GM18520 (cell line): ENCODE measurements around the gene ALLC.

Source experiments
- ATAC-seq: cut with Tn5 transposase; IDR thresholded peaks from one replicate; pipeline ENCODE4 v1.9.1; 2021; ENCODE audit not compliant: unreplicated experiment

Gene ALLC

DNA sequence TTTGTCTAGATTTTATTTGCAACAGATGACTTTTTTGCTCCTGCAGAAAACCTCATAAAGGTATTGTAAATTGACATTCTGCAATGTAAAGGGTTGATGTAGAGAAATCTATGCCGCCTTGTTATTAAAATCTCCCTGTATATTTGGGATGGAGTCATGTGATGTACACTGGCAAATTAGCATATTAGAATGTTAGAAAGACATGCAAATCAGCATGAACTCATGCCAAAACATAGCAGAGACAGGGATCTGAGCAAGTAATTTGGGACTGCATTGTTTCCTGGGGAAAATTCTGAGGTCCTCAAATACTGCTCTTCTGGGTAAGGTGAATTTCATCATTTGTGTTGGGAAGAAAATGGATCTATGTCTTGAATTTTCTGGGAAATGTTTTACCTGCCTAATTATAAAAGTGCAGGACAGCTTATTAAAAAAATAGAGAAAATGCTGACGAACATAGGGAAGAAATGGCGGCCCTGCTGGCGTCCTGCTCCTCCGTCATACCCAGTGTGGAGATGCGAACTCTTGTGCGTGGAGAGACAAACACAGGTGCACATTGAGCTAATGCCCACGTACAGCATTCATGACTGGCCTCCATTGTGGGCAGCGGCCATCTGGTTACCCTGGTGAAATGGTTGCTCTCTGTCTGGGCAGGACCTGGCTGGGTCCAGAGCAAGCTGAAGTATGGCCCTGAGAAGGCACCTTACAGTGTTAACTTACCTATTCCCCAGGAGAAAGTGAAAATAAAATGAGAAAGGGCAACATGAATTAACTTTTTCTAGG is 16.3 kb downstream of the ALLC start:
- no peak for ATAC-seq

GRCh38 chr2:3675687-3676086 is 17.7 kb downstream of the ALLC start:
- no peak for ATAC-seq

GRCh38 chr2:3677436-3677835 is 19.4 kb downstream of the ALLC start:
- no peak for ATAC-seq

- no peak for ATAC-seq
These were observed 20.2 kb downstream of the ALLC start for GRCh38 chr2:3678212-3678611.

- ATAC-seq, result no peak
These were observed 21.2 kb downstream of the ALLC start for GRCh38 chr2:3679180-3679579.

DNA sequence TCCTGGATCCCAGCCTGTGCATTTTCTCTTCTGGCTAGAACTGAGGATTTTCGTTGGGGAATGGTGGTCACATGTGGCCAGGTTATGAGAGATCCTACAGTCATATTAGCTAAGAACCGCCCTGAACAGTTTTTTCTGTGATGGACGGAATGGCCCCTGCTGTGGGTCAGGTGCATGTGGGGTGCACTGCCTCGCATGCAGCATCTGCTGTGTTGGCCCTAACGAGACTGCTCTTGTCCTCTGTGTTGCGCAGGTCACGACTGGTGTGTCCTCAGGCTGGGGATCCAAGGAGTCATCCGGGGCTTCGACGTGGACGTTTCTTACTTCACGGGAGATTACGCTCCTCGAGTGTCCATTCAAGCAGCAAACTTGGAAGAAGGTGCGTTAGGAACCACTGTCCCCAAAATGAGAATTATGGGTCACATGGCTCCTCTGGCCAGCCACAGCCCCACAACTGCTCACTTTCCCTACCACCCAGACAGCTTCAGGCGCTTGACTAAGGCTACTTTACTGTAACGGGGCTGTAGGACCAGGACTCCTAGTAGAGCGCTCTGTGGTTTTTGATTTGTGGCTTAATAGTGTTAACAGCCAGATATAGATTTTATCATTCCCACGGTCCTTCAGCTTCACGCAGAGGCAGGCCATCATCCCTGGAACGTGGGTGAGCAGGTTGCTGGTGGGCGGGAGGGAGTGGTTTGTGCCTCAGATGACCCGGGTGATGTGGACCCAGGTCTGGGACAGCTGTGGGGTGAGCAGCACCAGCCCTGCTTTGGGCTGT is 21.8 kb downstream of the ALLC start:
- ATAC-seq, result no peak

DNA sequence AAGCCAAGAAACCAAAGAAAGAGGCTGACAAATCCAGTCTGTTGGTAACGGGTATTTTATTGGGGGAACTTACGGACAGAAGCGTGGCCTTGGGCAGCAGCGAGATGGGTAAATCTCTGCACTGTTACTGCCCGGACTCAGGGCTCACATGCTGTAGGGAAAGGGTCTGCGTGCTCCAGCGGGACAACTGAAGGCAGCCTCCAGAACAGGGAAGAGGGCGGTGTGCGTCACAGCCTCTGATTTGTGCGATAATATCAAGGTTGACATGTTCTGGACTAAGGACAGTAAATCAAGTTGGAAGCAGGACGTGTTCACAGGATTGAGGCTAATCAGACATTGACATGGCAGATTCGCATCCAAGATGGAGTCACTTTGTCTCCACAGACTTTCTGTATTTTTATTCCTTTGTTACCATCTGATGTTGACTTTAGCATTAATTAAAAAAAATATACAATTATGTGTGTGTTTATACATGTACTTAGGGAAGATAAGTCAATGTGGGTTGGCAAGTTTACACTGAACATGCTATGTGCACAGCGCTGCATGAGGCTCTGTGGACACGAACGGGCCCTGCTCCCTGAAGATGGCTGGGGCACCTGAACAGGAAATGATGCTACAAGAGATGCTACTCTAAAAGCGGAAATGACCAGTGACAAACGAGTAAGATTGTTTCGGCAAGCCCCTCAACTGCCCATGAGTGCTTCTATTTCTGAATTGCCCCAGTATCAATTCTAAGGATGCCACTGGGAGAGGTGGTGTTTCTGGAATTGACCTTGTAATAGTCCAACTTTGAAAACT is 22.7 kb downstream of the ALLC start:
- ATAC-seq, result no peak

DNA sequence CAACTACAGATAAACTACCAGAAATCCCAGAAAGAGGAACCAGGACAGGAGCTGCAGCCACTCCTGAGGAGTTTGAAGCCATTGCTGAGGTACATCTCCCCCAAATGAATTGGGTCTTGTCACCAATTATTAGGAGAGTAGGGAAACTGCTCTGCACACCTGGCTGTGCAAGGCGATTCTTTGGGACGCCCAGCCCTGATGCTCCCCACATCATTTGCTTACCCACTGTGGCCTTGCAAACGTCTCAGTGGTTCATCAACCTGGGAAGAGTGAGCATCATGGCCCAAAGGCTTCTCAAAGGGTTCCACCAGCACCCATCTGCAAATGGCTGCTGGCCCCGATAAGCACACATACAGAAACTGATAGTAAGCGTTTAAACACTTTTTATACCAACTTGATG is 23.6 kb downstream of the ALLC start:
- no peak for ATAC-seq

DNA sequence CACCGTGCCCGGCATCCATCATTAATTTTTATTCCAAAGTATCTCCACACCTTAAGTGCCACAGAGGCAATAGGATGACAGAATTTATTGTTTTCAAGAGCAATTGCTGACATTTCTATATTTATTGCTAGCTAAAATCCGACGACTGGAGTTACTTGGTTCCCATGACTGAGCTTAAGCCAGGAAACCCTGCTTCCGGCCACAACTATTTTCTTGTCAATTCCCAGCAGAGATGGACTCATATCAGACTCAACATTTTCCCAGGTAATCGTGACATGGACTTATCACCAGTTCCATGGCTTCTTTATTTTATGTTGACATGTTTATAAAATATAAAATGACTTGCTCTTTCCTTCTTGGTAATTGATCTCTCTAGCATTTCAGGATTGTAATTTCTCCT is 24.8 kb downstream of the ALLC start:
- ATAC-seq, result no peak

- no peak for ATAC-seq
These were observed 25.9 kb downstream of the ALLC start for GRCh38 chr2:3683748-3684454.

GRCh38 chr2:3689998-3690748 is 32.2 kb downstream of the ALLC start:
- no peak for ATAC-seq

DNA sequence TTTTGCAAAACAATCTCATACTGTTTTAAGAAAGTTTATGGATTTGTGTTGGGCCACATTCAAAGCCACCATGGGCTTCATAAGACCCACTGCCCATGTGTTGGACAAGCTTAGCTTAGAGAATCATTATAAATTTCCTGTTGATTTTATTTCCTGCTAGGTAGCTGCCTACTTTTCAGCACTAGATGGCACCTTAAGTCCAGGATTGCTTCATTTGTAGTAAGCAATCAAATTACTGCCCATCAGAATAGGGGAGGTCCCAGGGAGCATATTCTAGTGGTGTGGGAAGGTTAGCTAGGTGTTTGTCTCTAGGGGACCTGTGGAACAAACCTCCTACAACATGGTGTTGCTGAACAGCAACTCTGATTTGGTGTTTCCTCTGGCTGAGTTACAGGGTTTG is 34.4 kb downstream of the ALLC start:
- no peak for ATAC-seq

DNA sequence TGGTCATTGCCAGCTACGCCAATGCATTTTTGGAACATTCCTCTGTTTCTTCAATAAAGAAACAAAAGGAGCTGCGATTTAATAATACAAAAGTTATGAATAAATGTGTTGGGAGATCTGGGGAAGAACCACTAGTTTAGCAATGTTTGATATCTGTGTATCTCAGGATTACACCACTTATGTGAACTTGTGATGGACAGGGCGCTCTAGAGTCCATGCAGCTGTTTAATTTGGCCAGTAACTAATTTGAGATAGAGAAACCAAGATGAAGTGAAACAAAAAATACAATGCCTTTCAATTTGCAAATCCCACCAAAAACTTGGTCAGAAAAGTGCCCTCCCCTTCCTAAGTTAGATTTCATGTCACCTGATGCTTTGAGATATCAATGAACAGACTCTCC is 38.5 kb downstream of the ALLC start:
- no peak for ATAC-seq

DNA sequence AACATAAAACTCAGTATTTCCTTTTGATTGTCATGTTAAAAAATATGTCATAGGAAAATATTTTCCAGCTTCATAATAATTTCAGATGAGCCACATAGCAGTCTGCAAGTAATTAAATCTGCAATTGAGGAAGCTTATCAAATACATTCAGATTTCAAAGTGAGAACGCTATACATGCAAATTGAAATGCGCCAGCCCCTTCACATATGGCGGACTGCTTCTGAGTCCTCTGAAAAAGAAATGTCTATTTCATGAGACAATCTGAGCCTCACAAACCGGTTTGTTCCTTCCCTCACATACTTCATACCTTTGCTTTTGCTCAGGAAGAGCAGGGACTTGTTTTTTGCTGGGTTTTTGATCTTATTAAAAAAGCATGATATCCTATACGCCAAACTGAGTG is 43.1 kb downstream of the ALLC start:
- no peak for ATAC-seq

DNA sequence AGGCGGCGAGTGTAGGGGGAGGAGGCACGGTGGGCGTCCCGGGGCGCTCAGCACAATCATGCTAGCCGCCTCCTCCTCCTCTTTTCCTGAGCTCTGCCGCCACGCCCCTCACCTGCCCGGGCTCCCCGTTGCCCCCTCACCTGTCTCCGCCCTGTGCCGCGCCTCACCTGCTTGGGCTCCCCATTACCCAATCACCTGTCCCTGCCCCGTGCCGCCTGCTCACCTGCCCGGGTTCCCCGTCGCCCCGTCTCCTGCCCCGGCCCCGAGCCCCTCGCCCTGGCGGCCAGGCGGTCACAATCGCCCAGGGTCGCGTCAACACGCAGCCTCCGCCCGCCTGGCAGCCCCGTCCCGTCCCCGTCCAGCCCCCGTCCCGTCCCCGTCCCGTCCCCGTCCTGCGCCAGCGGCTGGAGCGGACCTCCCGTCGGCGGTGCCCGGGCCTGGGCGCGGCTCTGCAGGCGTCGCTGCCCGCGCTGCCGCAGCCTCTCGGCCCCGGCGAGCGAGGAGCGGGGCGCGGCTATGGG is 45.3 kb downstream of the ALLC start, which contains the start of gene DCDC2C:
Gene DCDC2C, plus strand, starts transcription at position 340 of the 521 bp plus-strand sequence. Its CDS starts 177 bp downstream, at position 517.
- no peak for ATAC-seq

- no peak for ATAC-seq
These were observed 45.9 kb downstream of the ALLC start for GRCh38 chr2:3703757-3704355.

GRCh38 chr2:3704692-3705091 is 46.7 kb downstream of the ALLC start:
- ATAC-seq, result no peak

GRCh38 chr2:3705782-3706181 is 47.8 kb downstream of the ALLC start:
- no peak for ATAC-seq

DNA sequence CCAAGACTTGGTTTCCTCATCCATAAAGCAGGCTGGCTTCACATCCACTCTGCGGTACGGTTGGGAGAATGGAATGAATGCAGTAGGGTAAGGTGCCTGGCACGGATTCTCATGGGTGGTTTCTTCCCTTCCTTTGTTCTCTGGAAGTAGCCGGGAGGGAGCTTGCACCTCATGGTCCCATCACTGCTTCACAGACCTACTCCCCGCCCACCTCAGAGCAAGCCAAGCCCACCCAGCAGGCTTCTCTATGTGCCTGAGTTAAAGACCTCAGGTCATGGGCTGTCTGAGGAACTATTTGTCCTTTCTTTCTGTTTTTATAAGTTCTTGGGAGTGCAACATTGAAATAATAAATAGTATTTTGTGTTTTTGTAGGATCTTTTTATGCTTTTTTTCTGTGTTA is 48.9 kb downstream of the ALLC start:
- no peak for ATAC-seq

DNA sequence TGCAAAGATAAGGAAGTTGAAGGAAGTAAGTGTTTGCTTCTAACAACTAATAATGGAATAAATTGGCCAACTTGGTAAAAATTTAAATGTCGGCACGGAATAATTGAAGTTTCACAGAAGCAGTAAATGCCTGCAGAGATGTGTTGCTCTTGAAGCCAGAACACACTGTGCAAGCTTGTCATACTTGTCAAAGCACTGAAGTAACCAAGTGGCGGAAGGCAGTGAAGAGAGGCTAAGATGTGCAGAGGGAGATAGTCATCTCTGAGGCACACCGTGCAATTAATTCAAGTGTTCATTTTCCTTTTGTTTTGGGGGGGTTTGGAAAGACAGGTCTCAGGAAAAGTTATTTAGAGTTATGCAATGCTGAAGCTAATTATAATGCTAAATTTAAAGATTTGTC is 50.6 kb downstream of the ALLC start:
- ATAC-seq, result no peak
